HCT116 (cell line): Measurements from ENCODE around the gene PRMT7. TPM values are rescaled to one million over a fixed set of nuclear protein-coding genes. Genes with fewer than 3 reads are reported as not detected.

Experiments used
- ATAC-seq: fragments of 200-7000 bp; cut with Tn5 transposase; 2 replicates; pipeline ENCODE4 v1.9.1; 2020; ENCODE audit warnings: mild to moderate bottlenecking, moderate library complexity
- BruUV-seq: library from RNA; stranded (reverse); fragments of 400-500 nt; replicated peaks from 2 replicates; lab custom pipeline; 2021; lab: Mats Ljungman, UMichigan
- CTCF ChIA-PET: fragments of 300-600 bp; sonication (Branson Sonifier 250); formaldehyde crosslinking; loops from one replicate; lab custom pipeline; 2021; ENCODE audit warnings: antibody characterized with exemption; lab: Charles Lee
- POLR2A ChIA-PET: fragments of 300-600, 350-600 bp; sonication (Branson Sonifier 250); formaldehyde crosslinking; loops from one replicate; lab custom pipeline; 2021; ENCODE audit warnings: antibody characterized with exemption; lab: Charles Lee
- RAD21 ChIA-PET, 2 experiments: fragments of 300-600 bp; sonication (Branson Sonifier 250); formaldehyde crosslinking; loops; one replicate each; lab custom pipeline; 2023; ENCODE audit warnings: low total read pairs in 2 of 2; ENCODE audit not compliant: uncharacterized antibody in 2 of 2, unreplicated experiment in 2 of 2, low non-redundant PET in 1 of 2; lab: Charles Lee
- DNase-seq: peaks from one replicate; pipeline ENCODE4 v3.0.0-alpha.2; 2010; ENCODE audit warnings: low read depth, low spot score
- H2AFZ ChIP-seq: fragments of 200-600 bp; shearing (Covaris generic), sonication (generic); 2 replicates; pipeline ENCODE4 v1.6.1; 2017; ENCODE audit warnings: low read depth, mixed run types, mixed read lengths, antibody characterized with exemption, low read length; ENCODE audit not compliant: poor library complexity, severe bottlenecking
- H3K27ac ChIP-seq: 2 replicates; pipeline ENCODE4 v1.5.1; 2012; ENCODE audit warnings: low read depth, low read length
- H3K27me3 ChIP-seq: fragments of 200-600 bp; sonication (generic); 2 replicates; pipeline ENCODE4 v1.6.1; 2016; ENCODE audit warnings: mixed run types, low read length, mixed read lengths; ENCODE audit not compliant: insufficient read depth
- H3K36me3 ChIP-seq, 2 experiments: fragments of 200-500 bp in 1 of 2; fragments of 200-600 bp in 1 of 2; sonication (Bioruptor generic) in 1 of 2; sonication (generic) in 1 of 2; 2 replicates each; pipeline versions ENCODE4 v1.5.1 to v1.6.1; 2014 to 2016; ENCODE audit warnings: low read length in 2 of 2, inconsistent platforms in 1 of 2, mixed read lengths in 1 of 2, mixed run types in 1 of 2; ENCODE audit not compliant: insufficient read depth in 2 of 2, control insufficient read depth in 1 of 2
- H3K4me1 ChIP-seq, 2 experiments: fragments of 200-600 bp in 1 of 2; sonication (generic) in 1 of 2; 2 replicates each; pipeline versions ENCODE4 v1.5.1 to v1.6.1; 2012 to 2017; ENCODE audit warnings: low read length in 2 of 2, inconsistent platforms in 1 of 2, mild to moderate bottlenecking in 1 of 2, mixed read lengths in 1 of 2, mixed run types in 1 of 2, moderate library complexity in 1 of 2; ENCODE audit not compliant: insufficient read depth in 2 of 2, control insufficient read depth in 1 of 2
- H3K4me2 ChIP-seq: fragments of 200-600 bp; sonication (generic); 2 replicates; pipeline ENCODE4 v1.6.1; 2017; ENCODE audit warnings: mixed run types, low read length, mixed read lengths
- H3K4me3 ChIP-seq, 2 experiments: fragments of 200-600 bp in 1 of 2; sonication (generic) in 1 of 2; replicated peaks in 1 of 2; 2 replicates each; pipeline ENCODE4 v1.5.1; 2011 to 2016; ENCODE audit warnings: low read length in 2 of 2, control low read depth in 1 of 2, low read depth in 1 of 2, mild to moderate bottlenecking in 1 of 2, mixed read lengths in 1 of 2, mixed run types in 1 of 2
- H3K79me2 ChIP-seq: fragments of 200-600 bp; sonication (generic); 2 replicates; pipeline ENCODE4 v1.6.1; 2017; ENCODE audit warnings: mild to moderate bottlenecking, mixed run types, low read length, moderate library complexity, mixed read lengths; ENCODE audit not compliant: insufficient read depth
- H3K9ac ChIP-seq: fragments of 200-600 bp; sonication (generic); 2 replicates; pipeline ENCODE4 v1.6.1; 2016; ENCODE audit warnings: low read length, mixed read lengths
- H3K9me2 ChIP-seq: fragments of 200-600 bp; sonication (generic), shearing (Covaris generic); 2 replicates; pipeline ENCODE4 v1.6.1; 2017; ENCODE audit warnings: mixed run types, mild to moderate bottlenecking, moderate library complexity; ENCODE audit not compliant: insufficient read depth
- H3K9me3 ChIP-seq, 2 experiments: fragments of 200-500 bp in 1 of 2; fragments of 200-600 bp in 1 of 2; sonication (Bioruptor generic) in 1 of 2; sonication (generic) in 1 of 2; 2 replicates each; pipeline ENCODE4 v1.6.1; 2014 to 2017; ENCODE audit warnings: low read length in 2 of 2, mixed read lengths in 2 of 2, inconsistent platforms in 1 of 2, low read depth in 1 of 2, mild to moderate bottlenecking in 1 of 2, mixed run types in 1 of 2, moderate library complexity in 1 of 2; ENCODE audit not compliant: control insufficient read depth in 1 of 2, insufficient read depth in 1 of 2
- H4K20me1 ChIP-seq: fragments of 200-600 bp; sonication (generic), shearing (Covaris generic); 2 replicates; pipeline ENCODE4 v1.6.1; 2017; ENCODE audit warnings: mixed run types, mild to moderate bottlenecking, moderate library complexity; ENCODE audit not compliant: insufficient read depth
- ATF3 ChIP-seq: IDR thresholded peaks from 2 replicates; pipeline ENCODE4 v1.6.1; 2012
- CBX3 ChIP-seq: IDR thresholded peaks from 2 replicates; pipeline ENCODE4 v1.6.1; 2012; ENCODE audit warnings: low read depth
- EGR1 ChIP-seq: IDR thresholded peaks from 2 replicates; pipeline ENCODE4 v1.6.1; 2012; ENCODE audit warnings: low read depth
- ELF1 ChIP-seq: IDR thresholded peaks from 2 replicates; pipeline ENCODE4 v1.6.1; 2012; ENCODE audit warnings: low read depth, borderline replicate concordance
- EZH2phosphoT487 ChIP-seq: fragments of 200-600 bp; IDR thresholded peaks from 2 replicates; pipeline ENCODE4 v1.6.1; 2018; ENCODE audit warnings: antibody characterized with exemption, borderline replicate concordance
- FOSL1 ChIP-seq: IDR thresholded peaks from 2 replicates; pipeline ENCODE4 v1.6.1; 2012; ENCODE audit warnings: low read depth
- MAX ChIP-seq: IDR thresholded peaks from 2 replicates; pipeline ENCODE4 v1.6.1; 2012
- POLR2AphosphoS5 ChIP-seq: IDR thresholded peaks from 2 replicates; pipeline ENCODE4 v1.6.1; 2011; ENCODE audit warnings: mild to moderate bottlenecking, low read depth, low read length, moderate library complexity
- RAD21 ChIP-seq: IDR thresholded peaks from 2 replicates; pipeline ENCODE4 v1.6.1; 2012; ENCODE audit warnings: low read depth, mild to moderate bottlenecking
- REST ChIP-seq: IDR thresholded peaks from 2 replicates; pipeline ENCODE4 v1.6.1; 2012; ENCODE audit warnings: low read depth
- SIN3A ChIP-seq: IDR thresholded peaks from 2 replicates; pipeline ENCODE4 v1.6.1; 2012; ENCODE audit warnings: low read depth
- SRF ChIP-seq: IDR thresholded peaks from 2 replicates; pipeline ENCODE4 v1.6.1; 2012; ENCODE audit warnings: low read depth
- TCF7L2 ChIP-seq: IDR thresholded peaks from 2 replicates; pipeline ENCODE4 v1.7.0; 2011; ENCODE audit warnings: borderline replicate concordance, inconsistent platforms; ENCODE audit not compliant: insufficient read depth, insufficient read length; ENCODE audit errors: extremely low read depth
- YY1 ChIP-seq: IDR thresholded peaks from 2 replicates; pipeline ENCODE4 v1.6.1; 2011; ENCODE audit warnings: low read length, low read depth, moderate library complexity, mild to moderate bottlenecking; ENCODE audit not compliant: insufficient replicate concordance; ENCODE audit errors: extremely low read depth
- ZFX ChIP-seq: fragments of 450-650 bp; IDR thresholded peaks from 2 replicates; pipeline ENCODE4 v1.6.1; 2017
- ZNF274 ChIP-seq: fragments of 200-500 bp; sonication (Bioruptor generic); IDR thresholded peaks from 2 replicates; pipeline ENCODE4 v1.6.1; 2014; ENCODE audit warnings: mild to moderate bottlenecking, low read depth, low read length, inconsistent platforms
- intact Hi-C: fragments of 100-400 bp; cut with micrococcal nuclease; formaldehyde crosslinking; loops from 2 replicates; pipeline ENCODE4 v1.10.0; 2022
- total RNA-seq: library from RNA; stranded (reverse); gene quantifications from one replicate; pipeline ENCODE4 v1.2.1, GENCODE V29; 2021; ENCODE audit not compliant: unreplicated experiment

Gene PRMT7
- total RNA-seq, 1 experiment from 2014 or later: 34.4 TPM

- peak overlapping the region; percentile 47 for H3K4me2 ChIP-seq
- H3K27ac ChIP-seq: no peak overlapping the region
- RAD21 ChIA-PET: no interaction called here
- no peak for DNase-seq
- H3K4me3 ChIP-seq: no peak overlapping the region
- H2AFZ ChIP-seq: no peak overlapping the region
- no peaks in the 10 kb centered on the region for H3K9me2 ChIP-seq
- no peak overlapping the region for H3K9ac ChIP-seq
- H3K27me3 ChIP-seq: no peaks in the 10 kb centered on the region
- POLR2A ChIA-PET: no interaction called here
- no TSS peak for BruUV-seq
- peaks cover 0 to 22% of the 10 kb centered on the region in 2 experiments; a peak in 2 of 4 replicates for H3K4me1 ChIP-seq
- no peaks in the 10 kb centered on the region for H3K36me3 ChIP-seq
- H3K9me3 ChIP-seq: no peaks in the 10 kb centered on the region
- intact Hi-C loops: no loop called here
- ATAC-seq: no peak
- H4K20me1 ChIP-seq: no peaks in the 10 kb centered on the region
- H3K79me2 ChIP-seq: no peaks in the 10 kb centered on the region
- CTCF ChIA-PET: no interaction called here
- TF ChIP-seq TCF7L2: no peak
- no peak for TF ChIP-seq CBX3
- no peak for TF ChIP-seq SRF
- no peak for TF ChIP-seq ATF3
- no peak for TF ChIP-seq EGR1
- no peak for TF ChIP-seq YY1
- TF ChIP-seq ELF1: no peak
- TF ChIP-seq SIN3A: no peak
- TF ChIP-seq ZFX: no peak
- TF ChIP-seq, all 23 proteins: peak for 0
Observed at GRCh38 chr16:68402748-68403040, 91.9 kb downstream of the PRMT7 start.

- H3K9ac ChIP-seq: no peak overlapping the region
- ChIA-PET POLR2A (no interaction called here), RAD21 (no interaction called here), CTCF (no interaction called here)
- H3K4me2 ChIP-seq: no peak overlapping the region
- H3K27me3 ChIP-seq: no peaks in the 10 kb centered on the region
- no peaks in the 10 kb centered on the region for H3K36me3 ChIP-seq
- H3K9me3 ChIP-seq: no peaks in the 10 kb centered on the region
- no peak overlapping the region for H2AFZ ChIP-seq
- BruUV-seq: no TSS peak
- intact Hi-C loops: no loop called here
- no peaks in the 10 kb centered on the region for H4K20me1 ChIP-seq
- DNase-seq (no peak), ATAC-seq (no peak)
- H3K27ac ChIP-seq: no peak overlapping the region
- no peak overlapping the region for H3K4me3 ChIP-seq
- H3K79me2 ChIP-seq: no peaks in the 10 kb centered on the region
- peaks cover 0 to 22% of the 10 kb centered on the region in 2 experiments; a peak in 2 of 4 replicates for H3K4me1 ChIP-seq
- H3K9me2 ChIP-seq: no peaks in the 10 kb centered on the region
- no peak for TF ChIP-seq SRF
- TF ChIP-seq MAX: no peak
- no peak for TF ChIP-seq SIN3A
- TF ChIP-seq RAD21: no peak
- no peak for TF ChIP-seq ZNF274
- TF ChIP-seq FOSL1: no peak
- no peak for TF ChIP-seq ZFX
- no peak for TF ChIP-seq ELF1
- TF ChIP-seq REST: no peak
- TF ChIP-seq EZH2phosphoT487: no peak
- no peak for TF ChIP-seq POLR2AphosphoS5
Observed at GRCh38 chr16:68403177-68403576, 92.4 kb downstream of the PRMT7 start.
